GM11168 (cell line): ENCODE data around the gene CDH19.

Experiments used
- in situ Hi-C: fragments of 300-500 bp; cut with MboI; formaldehyde crosslinking; loops from one replicate; pipeline ENCODE4 v1.12.0; 2022; ENCODE audit warnings: low sequenced_read_pairs; ENCODE audit not compliant: unreplicated experiment

The CDH19 gene

DNA sequence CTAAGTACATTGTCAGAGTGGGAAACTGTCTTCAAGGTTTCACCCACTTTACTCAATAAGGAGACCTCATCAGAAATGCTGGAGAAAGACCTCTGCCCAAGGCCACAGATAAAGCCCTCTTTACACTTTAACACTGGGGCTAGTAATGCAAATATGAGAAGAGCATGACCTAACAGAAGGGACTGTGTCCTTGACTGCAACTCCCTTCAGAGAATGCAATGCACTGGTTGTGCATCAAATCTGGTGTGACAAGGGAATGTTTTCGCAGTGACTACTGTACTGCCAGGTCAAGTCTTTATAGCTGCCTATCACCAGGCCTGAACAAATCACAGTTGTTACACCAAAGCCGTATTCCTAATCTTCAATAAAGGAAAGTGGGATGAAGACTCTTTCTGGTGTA is 28.6 kb downstream of the CDH19 start:
- in situ Hi-C loops = no loop called here

DNA sequence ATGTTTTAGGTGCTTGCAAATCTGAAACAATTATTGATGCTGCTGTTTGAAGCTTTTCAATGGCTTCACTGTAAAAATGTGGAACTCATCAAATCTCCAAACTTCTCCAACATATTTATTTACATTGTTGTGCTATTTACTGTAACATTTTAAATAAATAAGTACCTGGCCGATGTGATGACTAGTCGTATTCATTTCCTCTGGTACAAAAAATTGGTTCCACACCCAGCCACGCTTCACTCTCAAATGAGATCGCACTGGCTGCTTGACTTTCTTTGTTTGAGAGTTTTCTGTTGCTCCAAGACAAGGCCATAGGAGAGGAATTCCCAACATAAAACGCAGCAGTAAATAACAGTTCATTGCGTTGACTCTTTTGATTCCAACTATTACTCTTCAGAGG is 32.0 kb downstream of the CDH19 start:
- in situ Hi-C loops = no loop called here

DNA sequence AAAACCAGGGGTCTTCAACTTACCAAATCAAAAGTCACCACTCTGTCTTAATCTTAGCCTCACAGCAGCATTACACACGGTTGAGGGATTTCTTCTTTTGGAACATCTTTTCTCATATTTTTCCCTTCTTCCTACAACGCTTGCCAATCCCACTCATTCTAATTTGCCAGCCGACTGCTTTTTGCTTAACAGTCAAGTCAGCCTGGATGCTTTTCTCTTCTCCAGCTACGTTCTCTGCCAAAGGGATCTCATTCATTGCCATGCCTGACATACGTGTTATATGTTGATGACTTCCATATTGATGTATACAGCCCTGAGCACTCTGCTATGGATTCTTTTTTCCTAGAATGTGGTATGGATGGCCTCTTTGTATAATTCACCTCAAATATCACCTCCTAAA is 37.3 kb downstream of the CDH19 start:
- in situ Hi-C loops = no loop called here

DNA sequence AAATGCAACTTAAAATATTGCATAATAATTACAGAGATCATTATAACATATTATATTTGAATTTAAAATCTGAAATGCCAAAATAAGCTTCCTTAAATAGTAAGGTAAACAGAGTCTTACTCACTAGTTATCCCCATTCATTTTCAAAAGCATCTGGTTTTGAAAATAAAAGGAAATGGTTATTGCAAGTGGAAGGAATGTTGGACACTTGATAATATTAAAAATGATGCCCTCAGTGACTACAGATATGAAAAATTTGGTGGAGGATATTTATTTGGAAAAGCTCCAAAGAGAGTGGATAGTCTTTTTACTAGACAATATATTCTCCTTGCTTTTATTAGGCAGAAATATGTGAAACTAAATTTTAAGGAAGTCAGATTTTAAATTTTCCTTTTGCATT is 39.7 kb downstream of the CDH19 start:
- in situ Hi-C loops = no loop called here

DNA sequence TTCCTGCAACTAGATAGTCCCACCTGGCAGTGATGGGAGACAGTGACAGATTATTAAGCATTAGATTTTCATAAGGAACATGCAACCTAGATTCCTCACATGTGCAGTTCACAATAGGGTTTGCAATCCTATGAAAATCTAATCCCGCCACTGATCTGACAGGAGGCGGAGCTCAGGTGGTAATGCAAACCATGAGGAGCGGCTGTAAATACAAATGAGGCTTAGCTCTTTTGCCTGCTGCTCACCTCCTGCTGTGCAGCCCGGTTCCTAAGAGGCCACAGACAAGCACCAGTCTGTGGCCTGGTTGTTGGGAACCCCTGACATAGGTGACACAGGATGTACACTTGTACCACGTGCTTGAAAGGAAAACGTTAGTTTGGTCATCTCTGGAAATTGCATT is 41.6 kb downstream of the CDH19 start:
- in situ Hi-C loops = no loop called here

DNA sequence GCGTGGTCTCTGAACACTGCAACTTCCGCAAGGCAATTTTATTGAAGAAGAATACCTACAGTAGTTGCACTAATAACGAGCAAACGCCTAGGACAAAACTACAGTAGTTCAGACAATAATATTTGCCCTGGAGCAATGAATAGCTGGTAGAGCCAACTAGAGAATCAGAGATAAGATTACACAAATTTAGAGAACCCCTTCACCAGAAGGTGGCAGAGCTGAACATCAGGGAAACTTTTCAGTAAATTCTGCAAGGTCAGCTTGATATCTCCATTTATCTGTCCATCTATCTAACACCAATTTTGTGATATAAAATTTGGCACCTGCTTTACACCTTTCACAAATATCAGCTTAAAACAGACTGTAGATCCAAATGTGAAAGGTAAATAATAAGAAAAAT is 43.8 kb downstream of the CDH19 start:
- in situ Hi-C loops = no loop called here

DNA sequence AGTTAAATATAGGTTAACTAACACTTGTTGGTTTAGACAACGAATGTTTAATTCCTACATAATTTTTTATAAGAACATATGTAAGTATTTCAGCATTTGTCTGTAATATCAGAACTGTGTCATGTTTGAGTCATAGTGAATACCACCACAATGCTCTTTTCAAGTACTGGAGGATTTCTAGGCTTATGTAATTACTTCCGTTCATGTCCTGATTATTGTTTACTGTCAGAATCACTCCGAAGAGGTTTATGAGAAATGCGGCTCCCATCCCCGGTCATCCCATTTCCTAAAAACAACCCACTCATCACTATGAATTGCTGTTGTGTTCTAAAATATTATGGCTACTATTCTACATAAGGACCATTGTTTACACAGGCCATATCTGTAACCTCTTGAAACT is 45.1 kb downstream of the CDH19 start:
- in situ Hi-C loops = no loop called here

DNA sequence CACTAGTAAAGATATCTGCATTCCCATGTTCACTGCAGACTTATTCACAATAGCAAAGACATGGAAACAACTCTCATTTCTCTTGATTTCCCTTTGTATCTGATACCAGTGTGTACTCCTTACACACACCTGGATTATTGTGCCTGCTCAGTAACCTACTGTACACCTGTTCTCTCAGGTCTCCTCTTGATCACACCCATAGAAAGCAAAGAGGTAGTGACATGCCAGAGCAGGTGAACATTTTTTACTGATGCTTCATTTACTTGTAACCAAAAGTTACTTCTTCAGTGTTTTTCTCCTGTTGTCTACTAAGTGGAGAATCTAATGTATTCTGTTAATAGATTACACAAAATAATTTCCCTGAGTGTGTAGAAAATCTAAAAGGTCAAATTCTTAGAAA is 46.8 kb downstream of the CDH19 start:
- in situ Hi-C loops = no loop called here

DNA sequence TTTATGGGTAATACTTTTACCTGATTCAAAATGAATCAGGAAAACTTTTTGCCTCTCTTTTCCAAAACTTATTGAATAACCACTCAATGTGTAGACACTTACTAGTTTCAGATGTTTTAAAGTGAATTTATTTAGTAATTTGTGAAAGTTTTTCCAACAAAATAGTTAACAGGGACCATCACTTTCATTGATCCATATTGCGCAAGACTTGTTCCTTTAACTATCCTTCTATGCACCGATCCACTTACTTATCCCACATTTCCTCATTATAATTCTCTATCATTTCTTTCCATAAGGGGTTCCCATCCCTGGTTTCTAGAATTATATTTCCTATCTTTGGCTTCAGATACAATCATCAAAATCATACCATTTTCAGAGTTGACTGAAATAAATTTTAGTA is 48.3 kb downstream of the CDH19 start:
- in situ Hi-C loops = no loop called here

DNA sequence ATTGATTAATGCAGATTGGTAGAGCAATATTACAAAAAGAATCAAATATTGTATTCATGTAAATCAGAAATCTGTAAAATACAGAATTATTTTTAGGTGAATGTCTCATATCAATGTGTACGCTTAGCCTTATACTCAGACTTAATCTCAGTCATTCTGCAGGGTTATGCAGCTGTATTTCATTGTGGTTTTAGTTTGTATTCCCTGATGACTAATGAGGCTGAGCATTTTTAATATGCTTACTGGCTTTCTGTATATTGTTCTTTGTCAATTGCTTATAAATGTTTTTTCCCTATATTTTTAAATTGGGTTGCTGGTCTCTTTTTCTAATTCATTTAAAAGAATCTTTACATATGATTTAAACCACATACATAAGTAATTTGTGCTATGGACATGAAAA is 50.1 kb downstream of the CDH19 start:
- in situ Hi-C loops = no loop called here

DNA sequence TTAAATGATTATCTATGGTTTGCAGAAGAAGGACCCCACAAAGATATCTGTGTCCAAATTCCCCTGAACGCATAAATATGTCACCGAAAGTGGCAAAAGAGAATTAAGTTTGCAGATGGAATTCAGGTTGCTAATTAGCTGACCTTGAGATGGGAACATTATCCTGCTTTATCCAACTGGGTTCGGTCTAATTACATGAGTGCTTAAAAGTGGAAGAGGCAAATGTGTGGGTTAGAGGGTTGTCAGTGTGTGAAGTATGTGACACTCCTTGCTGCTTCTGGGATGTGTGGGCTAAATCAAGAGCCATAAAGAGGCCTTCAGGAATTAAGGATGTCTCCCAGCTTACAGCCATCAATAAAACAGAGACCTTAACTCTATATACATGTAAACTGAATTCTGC is 53.5 kb downstream of the CDH19 start:
- in situ Hi-C loops = no loop called here

DNA sequence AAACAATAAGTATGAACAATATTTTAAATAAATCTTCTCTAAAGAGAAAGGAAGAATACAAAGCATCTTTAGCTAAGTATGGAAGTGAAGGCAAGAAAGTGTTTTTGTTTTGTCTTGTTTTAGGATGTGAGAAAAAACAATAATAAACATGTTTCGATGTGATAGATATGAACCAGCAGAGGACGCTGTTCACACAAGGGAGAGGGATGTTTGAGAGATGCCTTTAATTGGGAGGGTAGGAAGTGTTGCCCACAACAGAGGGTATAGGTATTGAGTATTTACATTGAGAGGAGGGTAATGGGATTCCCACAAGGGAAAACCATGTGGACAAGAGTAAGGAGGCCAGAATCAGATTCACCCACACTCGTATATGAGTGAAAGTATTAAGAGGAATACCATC is 55.1 kb downstream of the CDH19 start:
- in situ Hi-C loops = no loop called here

DNA sequence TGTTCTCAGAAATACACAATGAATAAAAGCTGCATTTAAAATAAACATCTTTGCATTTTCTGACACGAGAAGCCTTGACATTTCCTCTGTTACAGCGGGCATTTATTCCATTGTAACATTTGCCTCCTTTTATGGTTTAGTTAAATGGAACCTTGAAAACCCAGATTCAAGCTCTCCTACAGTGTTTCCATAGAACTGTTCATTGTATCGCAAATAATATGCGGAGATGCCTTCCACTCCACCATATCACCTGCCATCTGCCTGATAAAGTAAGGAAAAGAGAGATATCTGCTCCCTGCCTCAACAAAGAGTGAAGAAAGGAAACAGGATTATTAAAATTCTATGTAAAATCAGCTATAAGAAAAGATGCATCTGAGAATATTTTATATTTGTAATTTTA is 69.8 kb downstream of the CDH19 start:
- in situ Hi-C loops = no loop called here

DNA sequence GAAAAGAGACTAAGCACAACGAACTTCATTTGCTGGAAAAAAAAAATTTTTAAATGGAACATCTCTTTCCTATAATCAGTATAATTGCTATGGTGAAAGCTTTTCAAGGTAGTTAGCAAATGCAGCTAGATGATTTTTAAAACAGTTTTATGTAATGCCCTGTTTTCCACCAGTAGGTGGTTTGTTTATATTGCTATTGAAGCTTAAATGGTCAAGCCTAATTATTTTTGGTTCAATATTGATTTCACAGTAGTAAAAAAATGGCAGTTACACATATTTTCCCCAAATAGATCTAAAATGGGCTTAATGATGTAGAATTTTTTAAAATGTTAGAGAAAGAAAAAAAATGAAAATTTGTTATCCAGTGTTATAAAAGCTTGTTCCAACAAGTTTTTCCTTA is 70.2 kb downstream of the CDH19 start:
- in situ Hi-C loops = no loop called here

DNA sequence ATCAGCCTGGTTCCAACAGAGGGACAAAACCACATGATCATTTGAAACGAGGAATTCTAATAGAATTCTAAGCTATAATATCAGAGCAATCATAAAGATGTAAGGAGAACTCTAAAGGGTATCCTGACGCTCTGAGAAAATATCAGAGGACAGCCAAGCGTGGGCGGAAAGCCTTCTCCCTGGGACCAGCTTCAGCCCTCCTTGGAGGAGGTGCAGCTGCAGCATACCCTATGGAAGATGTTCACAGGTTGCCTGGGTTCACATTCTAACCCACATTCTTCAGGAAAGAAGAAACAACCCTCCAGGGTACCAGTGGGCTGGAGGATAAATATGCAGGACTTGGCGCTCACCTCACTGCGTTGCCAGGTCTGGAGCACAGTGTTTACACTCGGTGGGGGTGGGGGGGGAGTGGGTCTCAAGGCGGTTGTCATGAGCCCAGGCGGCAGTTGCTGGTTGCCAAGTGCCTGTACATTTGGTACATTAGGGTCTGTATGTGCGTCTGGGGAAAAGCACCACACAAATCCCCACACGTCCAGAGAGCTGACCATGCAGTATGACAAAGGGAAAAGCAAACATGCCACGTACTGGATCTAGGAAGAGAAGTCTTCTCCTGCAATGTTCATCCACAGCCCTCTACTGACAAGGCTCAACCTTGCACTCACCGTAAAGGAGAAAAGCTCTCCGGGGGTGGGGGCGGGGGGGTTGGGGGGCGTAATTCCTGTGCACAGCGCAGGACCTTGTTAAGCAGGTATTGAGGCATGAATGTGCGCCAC is 80.5 kb downstream of the CDH19 start:
- in situ Hi-C loops = no loop called here

DNA sequence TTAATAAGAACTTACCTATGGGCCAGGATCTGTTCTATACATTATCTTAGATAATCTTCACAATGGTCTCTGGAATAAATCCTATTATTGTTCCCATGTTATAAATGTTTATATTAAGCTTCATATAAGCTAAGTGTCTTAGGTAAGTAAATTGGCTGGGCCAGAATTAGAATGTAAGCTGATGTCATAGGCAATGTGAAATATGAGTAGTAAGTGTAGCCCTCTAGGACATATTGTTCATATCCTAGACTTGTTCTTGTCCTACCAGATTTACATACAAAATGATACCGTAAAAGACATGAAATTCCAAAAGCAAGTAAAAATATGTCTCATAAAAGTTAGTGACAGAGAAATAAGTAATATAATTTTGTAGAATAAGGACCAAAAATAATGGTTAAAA is 89.9 kb downstream of the CDH19 start:
- in situ Hi-C loops = no loop called here

DNA sequence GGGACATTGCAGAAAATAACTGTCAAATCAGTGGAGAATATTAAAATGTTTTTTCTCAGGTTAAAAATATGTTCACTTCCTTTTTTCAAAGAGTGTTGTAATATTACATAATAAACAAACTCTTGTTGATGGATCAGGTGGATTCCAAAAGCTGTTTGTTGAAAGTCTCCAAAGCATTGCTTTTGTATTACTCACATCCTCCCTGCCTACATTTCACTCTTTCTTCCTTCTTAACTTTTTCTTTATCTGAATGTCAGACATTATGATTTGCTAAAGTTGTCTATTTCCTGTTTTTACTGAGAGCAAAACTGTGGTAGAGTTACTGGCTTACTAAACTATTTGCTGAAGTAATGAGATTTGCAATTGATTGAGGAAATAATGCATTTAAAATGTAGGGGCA is 92.1 kb downstream of the CDH19 start:
- in situ Hi-C loops = no loop called here

DNA sequence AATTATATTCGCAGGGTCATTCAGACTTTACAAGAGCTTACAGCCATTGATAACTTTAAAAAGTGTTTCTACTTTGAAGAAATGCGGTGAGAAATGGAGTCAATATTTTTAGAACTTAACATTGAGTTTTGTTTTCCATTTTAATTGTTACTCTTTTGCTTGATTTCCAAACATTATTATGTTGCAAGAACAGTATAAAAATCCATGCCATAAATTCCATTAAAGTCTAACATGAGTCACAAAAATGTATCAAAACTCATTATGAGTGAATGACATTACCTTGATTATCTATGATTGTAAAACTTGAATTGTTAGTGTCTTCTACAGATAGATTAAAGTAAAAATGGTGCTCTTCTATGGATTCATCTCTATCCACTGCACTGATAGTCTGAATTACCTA is 92.6 kb downstream of the CDH19 start:
- in situ Hi-C loops = no loop called here

DNA sequence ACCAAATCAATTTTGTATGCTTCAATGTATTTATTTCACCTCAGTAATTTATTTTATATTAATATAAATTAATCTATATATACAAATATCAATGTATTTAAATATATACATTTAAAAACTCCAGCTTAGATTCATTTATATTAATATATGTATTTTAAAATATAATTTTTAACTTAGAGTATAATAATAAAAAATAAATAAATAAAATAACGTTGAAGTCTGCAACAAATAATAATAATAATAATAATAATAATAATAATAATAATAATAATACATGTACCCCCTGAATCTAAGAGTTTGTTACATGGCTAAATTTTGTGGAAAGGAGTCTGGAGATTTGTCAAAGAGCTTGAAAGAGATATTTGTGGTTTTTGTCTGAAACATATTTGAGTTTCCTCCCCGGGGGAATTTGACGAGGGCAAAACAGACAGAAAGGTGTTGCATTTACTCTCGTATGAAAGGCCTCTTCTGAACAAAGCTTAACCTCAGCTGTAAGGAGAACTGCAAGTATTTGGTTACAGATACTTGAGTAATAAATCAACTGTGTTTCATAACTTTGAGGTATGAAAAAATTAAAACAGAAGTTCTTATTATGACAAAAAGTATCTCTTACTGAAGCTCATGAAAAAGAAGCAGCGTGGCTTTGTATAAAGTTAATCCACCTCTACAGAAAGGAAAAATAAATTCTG is 93.4 kb downstream of the CDH19 start:
- in situ Hi-C loops = no loop called here

DNA sequence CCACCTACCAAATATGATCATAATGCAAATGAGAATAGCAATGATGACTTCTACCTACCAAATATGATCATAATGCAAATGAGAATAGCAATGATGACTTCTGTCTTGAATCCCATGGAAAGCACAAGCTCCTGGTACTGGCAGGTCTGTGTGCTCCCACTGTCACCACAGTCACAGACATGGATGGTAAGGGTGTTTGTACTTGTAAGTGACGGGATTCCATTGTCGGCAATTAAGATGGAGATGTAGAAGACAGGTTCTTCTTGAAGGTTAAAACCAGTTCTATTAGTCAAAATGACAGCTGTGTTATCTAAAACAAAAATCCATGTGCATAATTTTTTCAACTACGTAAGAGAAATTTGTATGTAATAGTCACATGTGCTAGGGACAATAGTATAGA is 95.0 kb downstream of the CDH19 start:
- in situ Hi-C loops = no loop called here

DNA sequence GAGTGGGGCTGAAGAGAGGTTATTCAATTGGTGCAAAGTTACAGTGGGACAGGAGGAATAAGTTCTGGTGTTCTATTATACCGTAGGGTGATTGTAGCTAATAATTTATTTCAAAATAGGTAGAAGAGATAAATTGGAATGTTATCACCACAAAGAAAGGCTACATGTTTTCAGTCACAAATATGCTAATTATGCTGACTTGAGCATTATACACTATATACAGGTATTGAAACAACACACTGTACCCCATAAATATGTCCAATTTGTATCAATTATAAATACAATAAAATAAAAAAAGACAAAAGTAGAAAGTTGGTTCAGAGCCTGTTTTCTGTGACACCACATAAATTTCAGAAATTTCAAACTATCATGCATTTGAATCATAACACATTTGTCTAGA is 97.7 kb downstream of the CDH19 start:
- in situ Hi-C loops = no loop called here

DNA sequence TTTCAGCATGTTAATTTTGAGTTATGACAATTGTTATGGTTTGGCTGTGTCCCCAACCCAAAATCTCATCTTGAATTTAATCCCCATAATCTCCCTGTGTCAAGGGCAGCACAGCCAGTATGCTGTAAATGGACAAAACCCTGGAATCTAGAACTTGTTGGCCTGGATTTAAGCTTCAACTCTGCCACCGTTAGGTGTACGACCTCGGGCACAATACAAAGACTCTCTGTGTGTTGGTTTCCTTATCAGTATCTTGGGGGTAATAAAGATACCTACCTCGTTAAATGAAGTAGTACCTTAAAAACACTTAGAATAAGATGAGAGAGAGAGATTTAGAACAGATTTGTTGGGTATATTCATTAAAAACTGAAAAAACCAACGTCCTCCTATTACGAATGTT is 106.5 kb downstream of the CDH19 start:
- in situ Hi-C loops = no loop called here
